ENCODE data around the gene FMN1. TPM values are rescaled to one million over a fixed set of nuclear protein-coding genes. Genes with fewer than 3 reads are reported as not detected.

FMN1 gene
- total RNA-seq, 1 experiment from 2014 or later, result 3.9 TPM

- BruUV-seq (replicated peaks), result no TSS peak
- Histone ChIP-seq H3K4me1 (ENCODE audit: control insufficient read depth, insufficient read depth, low read length) (no peaks in the 10 kb centered on the region), H3K36me3 (ENCODE audit: control insufficient read depth, insufficient read depth, low read length) (no peaks in the 10 kb centered on the region), H3K27ac (ENCODE audit: low read length) (no peak overlapping the region), H3K27me3 (ENCODE audit: control insufficient read depth, insufficient read depth, low read length) (no peaks in the 10 kb centered on the region), H3K4me3 (ENCODE audit: low read depth in 2 of 2, low read length in 2 of 2) (no peak overlapping the region), H3K9me3 (ENCODE audit: control insufficient read depth, insufficient read depth, low read depth, low read length) (no peaks in the 10 kb centered on the region)
- ATAC-seq, result no peak
- intact Hi-C loops (cut with micrococcal nuclease; ENCODE audit: unreplicated experiment) (no loop called here), in situ Hi-C loops (cut with HindIII; ENCODE audit: low pct_unique_long_range_greater_than_20kb, low sequenced_read_pairs) (no loop called here)
- DNase-seq (ENCODE audit: low read depth, low spot score), result no peak
- no peak for TF ChIP-seq POLR2AphosphoS5 (IDR thresholded peaks at IDR 0.05; ENCODE audit: low read depth, low read length)
- TF ChIP-seq SIN3A (IDR thresholded peaks at IDR 0.05; ENCODE audit: borderline replicate concordance, insufficient read depth, low read depth, low read length), result no peak
- TF ChIP-seq, protein P1, sequence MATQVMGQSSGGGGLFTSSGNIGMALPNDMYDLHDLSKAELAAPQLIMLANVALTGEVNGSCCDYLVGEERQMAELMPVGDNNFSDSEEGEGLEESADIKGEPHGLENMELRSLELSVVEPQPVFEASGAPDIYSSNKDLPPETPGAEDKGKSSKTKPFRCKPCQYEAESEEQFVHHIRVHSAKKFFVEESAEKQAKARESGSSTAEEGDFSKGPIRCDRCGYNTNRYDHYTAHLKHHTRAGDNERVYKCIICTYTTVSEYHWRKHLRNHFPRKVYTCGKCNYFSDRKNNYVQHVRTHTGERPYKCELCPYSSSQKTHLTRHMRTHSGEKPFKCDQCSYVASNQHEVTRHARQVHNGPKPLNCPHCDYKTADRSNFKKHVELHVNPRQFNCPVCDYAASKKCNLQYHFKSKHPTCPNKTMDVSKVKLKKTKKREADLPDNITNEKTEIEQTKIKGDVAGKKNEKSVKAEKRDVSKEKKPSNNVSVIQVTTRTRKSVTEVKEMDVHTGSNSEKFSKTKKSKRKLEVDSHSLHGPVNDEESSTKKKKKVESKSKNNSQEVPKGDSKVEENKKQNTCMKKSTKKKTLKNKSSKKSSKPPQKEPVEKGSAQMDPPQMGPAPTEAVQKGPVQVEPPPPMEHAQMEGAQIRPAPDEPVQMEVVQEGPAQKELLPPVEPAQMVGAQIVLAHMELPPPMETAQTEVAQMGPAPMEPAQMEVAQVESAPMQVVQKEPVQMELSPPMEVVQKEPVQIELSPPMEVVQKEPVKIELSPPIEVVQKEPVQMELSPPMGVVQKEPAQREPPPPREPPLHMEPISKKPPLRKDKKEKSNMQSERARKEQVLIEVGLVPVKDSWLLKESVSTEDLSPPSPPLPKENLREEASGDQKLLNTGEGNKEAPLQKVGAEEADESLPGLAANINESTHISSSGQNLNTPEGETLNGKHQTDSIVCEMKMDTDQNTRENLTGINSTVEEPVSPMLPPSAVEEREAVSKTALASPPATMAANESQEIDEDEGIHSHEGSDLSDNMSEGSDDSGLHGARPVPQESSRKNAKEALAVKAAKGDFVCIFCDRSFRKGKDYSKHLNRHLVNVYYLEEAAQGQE (IDR thresholded peaks at IDR 0.05; ENCODE audit: insufficient read depth in 1 of 2, low read depth in 2 of 2, low read length in 1 of 2), result no peak
- TF ChIP-seq TCF7L2 (IDR thresholded peaks at IDR 0.05; ENCODE audit: low read depth, low read length), result no peak
- TF ChIP-seq CTCF (IDR thresholded peaks at IDR 0.05), result no peak
- CTCF ChIA-PET, result no interaction called here
- POLR2A ChIA-PET, result no interaction called here
These were observed 369.3 kb downstream of the FMN1 start for GRCh38 chr15:32825219-32825618.

- no peaks in the 10 kb centered on the region for H3K4me1 ChIP-seq (ENCODE audit: control insufficient read depth, insufficient read depth, low read length)
- DNase-seq (ENCODE audit: low read depth, low spot score), result no peak
- H3K9me3 ChIP-seq (ENCODE audit: control insufficient read depth, insufficient read depth, low read depth, low read length), result no peaks in the 10 kb centered on the region
- no TSS peak for BruUV-seq (replicated peaks)
- no peak overlapping the region for H3K4me3 ChIP-seq (ENCODE audit: low read depth in 2 of 2, low read length in 2 of 2)
- TF ChIP-seq CTCF (IDR thresholded peaks at IDR 0.05), result no peak
- TF ChIP-seq TCF7L2 (IDR thresholded peaks at IDR 0.05; ENCODE audit: low read depth, low read length), result no peak
- TF ChIP-seq, protein P1 (IDR thresholded peaks at IDR 0.05; ENCODE audit: insufficient read depth in 1 of 2, low read depth in 2 of 2, low read length in 1 of 2), result no peak
- TF ChIP-seq POLR2AphosphoS5 (IDR thresholded peaks at IDR 0.05; ENCODE audit: low read depth, low read length), result no peak
- TF ChIP-seq SIN3A (IDR thresholded peaks at IDR 0.05; ENCODE audit: borderline replicate concordance, insufficient read depth, low read depth, low read length), result no peak
- ChIA-PET POLR2A (no interaction called here), CTCF (no interaction called here)
- intact Hi-C loops (cut with micrococcal nuclease; ENCODE audit: unreplicated experiment), result no loop called here
- no peaks in the 10 kb centered on the region for H3K27me3 ChIP-seq (ENCODE audit: control insufficient read depth, insufficient read depth, low read length)
- ATAC-seq, result no peak
- H3K36me3 ChIP-seq (ENCODE audit: control insufficient read depth, insufficient read depth, low read length), result no peaks in the 10 kb centered on the region
- no peak overlapping the region for H3K27ac ChIP-seq (ENCODE audit: low read length)
- in situ Hi-C loops (cut with HindIII; ENCODE audit: low pct_unique_long_range_greater_than_20kb, low sequenced_read_pairs), result no loop called here
These were observed 369.7 kb downstream of the FMN1 start for GRCh38 chr15:32824777-32825176.
